ENCODE measurements around the gene FNBP1. TPM values are rescaled to one million over a fixed set of nuclear protein-coding genes. Genes with fewer than 3 reads are reported as not detected.

Gene FNBP1
- total RNA-seq, 2 experiments from 2014 or later: 266 to 268 TPM

DNA sequence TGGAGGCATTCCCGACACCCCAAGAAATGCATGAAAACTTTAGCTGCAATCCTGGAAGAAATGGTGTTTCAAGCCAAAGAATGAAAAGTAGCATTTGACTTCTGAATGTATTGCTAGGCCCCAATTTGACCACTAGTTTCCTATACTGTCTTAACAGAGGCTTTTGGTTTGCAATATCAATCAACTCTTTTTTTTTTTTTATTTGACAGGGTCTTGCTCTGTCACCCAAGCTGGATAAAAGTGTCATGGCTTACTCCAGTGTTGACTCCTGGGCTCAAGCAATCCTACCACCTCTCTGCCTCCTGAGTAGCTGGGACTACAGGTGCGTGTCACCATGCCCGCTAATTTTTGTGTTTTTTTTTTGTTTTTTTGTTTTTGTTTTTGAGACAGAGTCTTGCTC lies 7.5 kb upstream of the FNBP1 start:
- Mint-ChIP-seq H3K4me1 (ENCODE audit: low read depth) (peaks cover 28% of the 10 kb centered on the region), H3K36me3 (ENCODE audit: low read depth) (no peaks in the 10 kb centered on the region), H3K27ac (peak overlapping the region; percentile 14), H3K9me3 (no peaks in the 10 kb centered on the region), H3K4me3 (no peak overlapping the region), H3K27me3 (no peaks in the 10 kb centered on the region)
- intact Hi-C loops (cut with micrococcal nuclease): no loop called here
- POLR2A ChIA-PET: interaction anchor here (0.8 to 3.1 kb wide), 3 partner anchors 9 to 19 kb away, joined by 3 to 18 read pairs (median 3); no protein-coding TSS in a partner anchor
- ATAC-seq: peak; percentile 21
- no peak for DNase-seq
- TF ChIP-seq, protein P1, sequence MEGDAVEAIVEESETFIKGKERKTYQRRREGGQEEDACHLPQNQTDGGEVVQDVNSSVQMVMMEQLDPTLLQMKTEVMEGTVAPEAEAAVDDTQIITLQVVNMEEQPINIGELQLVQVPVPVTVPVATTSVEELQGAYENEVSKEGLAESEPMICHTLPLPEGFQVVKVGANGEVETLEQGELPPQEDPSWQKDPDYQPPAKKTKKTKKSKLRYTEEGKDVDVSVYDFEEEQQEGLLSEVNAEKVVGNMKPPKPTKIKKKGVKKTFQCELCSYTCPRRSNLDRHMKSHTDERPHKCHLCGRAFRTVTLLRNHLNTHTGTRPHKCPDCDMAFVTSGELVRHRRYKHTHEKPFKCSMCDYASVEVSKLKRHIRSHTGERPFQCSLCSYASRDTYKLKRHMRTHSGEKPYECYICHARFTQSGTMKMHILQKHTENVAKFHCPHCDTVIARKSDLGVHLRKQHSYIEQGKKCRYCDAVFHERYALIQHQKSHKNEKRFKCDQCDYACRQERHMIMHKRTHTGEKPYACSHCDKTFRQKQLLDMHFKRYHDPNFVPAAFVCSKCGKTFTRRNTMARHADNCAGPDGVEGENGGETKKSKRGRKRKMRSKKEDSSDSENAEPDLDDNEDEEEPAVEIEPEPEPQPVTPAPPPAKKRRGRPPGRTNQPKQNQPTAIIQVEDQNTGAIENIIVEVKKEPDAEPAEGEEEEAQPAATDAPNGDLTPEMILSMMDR (IDR thresholded peaks at IDR 0.05): no peak
- CTCF ChIA-PET: interaction anchor here (1.1 to 1.9 kb wide), 2 partner anchors 18 to 93 kb away, joined by 4 read pairs; no protein-coding TSS in a partner anchor

DNA sequence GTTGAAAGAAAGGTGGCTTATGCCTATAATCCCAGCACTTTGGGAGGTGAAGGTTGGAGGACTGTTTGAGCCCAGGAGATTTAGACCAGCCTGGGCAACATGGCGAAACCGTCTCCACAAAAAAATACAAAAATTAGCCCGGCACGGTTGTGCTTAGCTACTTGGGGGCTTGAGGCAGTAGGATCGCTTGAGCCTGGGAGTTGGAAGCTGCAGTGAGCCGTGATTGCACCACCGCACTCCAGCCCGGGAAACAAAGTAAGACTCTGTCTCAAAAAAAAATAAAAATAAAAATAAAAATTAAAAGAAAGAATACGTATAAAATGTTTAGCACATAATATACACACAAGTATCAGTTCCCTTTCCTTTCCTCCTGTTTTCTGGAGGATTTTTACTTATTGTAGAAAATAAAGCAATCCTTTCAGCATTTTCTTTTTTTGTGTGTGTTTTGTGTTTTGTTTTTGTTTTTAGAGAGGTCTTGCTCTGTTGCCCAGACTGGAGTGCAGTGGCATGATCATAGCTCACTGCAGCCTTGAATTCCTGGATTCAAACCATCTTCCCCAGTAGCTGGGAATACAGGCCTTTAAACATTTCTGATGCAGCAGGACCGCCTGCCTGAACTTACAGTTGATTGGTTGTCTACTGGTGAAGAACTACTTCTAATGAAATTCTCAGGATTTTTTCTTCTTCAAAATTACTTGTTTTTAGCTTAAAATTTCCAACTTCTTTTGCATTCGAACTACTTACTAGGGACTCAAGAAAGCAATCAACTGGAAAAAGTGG lies 6.6 kb upstream of the FNBP1 start:
- Mint-ChIP-seq H3K36me3 (ENCODE audit: low read depth) (no peaks in the 10 kb centered on the region), H3K9me3 (no peaks in the 10 kb centered on the region), H3K27ac (no peak overlapping the region), H3K27me3 (no peaks in the 10 kb centered on the region), H3K4me3 (no peak overlapping the region), H3K4me1 (ENCODE audit: low read depth) (peaks cover 31% of the 10 kb centered on the region)
- TF ChIP-seq, protein P1 (IDR thresholded peaks at IDR 0.05): no peak
- ATAC-seq (no peak), DNase-seq (no peak)
- ChIA-PET POLR2A (interaction anchor here (0.8 to 3.1 kb wide), 2 partner anchors 8 to 10 kb away, joined by 3 to 18 read pairs; no protein-coding TSS in a partner anchor), CTCF (interaction anchor here (1.1 to 1.9 kb wide), 2 partner anchors 19 to 92 kb away, joined by 4 read pairs; no protein-coding TSS in a partner anchor)
- intact Hi-C loops (cut with micrococcal nuclease): no loop called here

DNA sequence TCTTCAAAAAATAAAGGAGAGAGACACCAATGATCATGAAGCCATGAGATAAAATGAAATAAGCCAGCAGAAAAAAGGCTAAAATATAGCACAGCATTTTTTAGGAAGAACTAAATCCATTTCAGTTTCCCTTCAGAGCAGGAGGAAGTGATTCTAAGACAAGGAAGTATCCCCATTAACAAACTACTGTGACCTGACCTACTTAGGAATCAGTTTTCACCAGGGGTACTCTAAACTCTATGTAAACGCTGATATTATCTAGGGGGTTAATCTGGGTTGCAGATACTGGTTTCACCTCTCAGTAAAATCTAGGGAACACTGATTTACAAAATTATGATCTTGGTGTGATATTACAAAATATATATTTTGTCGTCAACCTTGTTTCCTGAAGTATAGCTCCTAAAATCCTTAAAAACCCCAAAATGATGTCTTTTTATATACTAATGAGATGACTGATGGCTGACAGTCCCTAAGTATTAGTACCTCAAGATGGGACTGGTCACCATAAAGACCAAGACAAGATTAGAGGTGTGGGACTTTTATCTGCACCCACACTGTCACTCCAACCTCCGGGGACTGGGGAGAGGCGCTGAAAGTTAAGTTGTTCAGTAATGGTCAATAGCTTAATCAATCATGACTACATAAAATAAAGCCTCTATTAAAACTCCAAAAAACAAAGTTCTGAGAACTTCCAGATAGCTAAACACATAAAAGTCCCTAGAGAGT lies 2.9 kb upstream of the FNBP1 start:
- intact Hi-C loops (cut with micrococcal nuclease): no loop called here
- ATAC-seq (no peak), DNase-seq (no peak)
- Mint-ChIP-seq H3K4me3 (peak overlapping the region; percentile 42), H3K27me3 (no peaks in the 10 kb centered on the region), H3K36me3 (ENCODE audit: low read depth) (peaks cover 16% of the 10 kb centered on the region), H3K27ac (peak overlapping the region; percentile 91), H3K4me1 (ENCODE audit: low read depth) (peaks cover 35% of the 10 kb centered on the region), H3K9me3 (no peaks in the 10 kb centered on the region)
- ChIA-PET CTCF (interaction anchor here (1.4 kb wide), 1 partner anchor 24 kb away, joined by 4 read pairs; no protein-coding TSS in a partner anchor), POLR2A (interaction anchor here (1.3 to 10.1 kb wide), 3 partner anchors 8 to 22 kb away, joined by 4 to 104 read pairs (median 6); partner anchors contain the start of gene GPR107)
- TF ChIP-seq, protein P1 (IDR thresholded peaks at IDR 0.05): no peak

DNA sequence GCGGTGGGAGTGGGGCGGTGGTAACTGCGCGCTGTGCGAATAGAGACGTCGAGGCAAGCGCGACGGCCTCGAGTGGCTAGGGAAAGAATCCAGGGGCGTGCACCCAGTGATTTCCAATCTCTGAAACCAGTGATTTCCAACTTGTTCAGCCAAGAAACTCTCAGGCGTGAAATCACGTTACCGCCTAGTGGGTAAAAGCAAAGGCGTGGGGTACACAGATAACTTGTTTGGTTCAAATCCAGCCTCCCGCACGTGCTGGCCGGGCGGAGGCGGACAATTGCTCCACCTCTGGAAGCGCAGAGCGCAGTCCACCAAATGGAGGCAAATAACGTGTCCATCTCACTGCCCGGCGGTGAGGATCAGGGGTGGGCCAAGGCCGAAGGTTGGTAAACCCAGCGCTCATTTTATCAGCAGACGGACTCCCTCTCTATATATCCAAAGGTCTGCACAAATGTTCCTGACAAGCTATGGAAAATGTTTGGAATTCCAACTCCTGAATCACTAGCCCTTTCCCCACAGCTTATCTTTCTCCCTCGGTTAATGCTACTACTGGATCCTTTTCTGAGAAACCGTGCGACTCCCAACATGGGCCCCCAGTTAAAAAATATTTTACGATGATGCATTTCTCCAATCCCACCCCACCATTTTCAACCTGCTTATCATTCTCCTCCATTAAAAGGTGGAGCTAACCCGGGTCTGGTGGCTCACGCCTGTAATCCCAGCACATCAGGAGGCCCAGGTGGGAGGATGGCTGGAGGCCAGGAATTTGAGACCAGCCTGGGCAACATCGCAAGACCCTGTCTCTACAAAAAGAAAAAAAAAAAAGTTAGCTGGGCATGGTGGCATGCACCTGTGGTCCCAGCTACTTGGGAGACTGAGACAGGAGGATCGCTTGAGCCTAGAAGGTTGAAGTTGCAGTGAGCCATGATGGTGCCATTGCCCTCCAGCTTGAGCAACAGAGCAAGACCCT lies 950 bp upstream of the FNBP1 start:
- no peaks in the 10 kb centered on the region for H3K27me3 Mint-ChIP-seq
- CTCF ChIA-PET: interaction anchor here (1.9 kb wide), 1 partner anchor 9 kb away, joined by 10 read pairs; the partner anchor contains the start of gene GPR107
- no peaks in the 10 kb centered on the region for H3K9me3 Mint-ChIP-seq
- DNase-seq (no peak), ATAC-seq (no peak)
- H3K4me3 Mint-ChIP-seq: peak overlapping the region; percentile 86
- intact Hi-C loops (cut with micrococcal nuclease): no loop called here
- TF ChIP-seq, protein P1 (IDR thresholded peaks at IDR 0.05): no peak
- peaks cover 28% of the 10 kb centered on the region for H3K4me1 Mint-ChIP-seq (ENCODE audit: low read depth)
- H3K36me3 Mint-ChIP-seq (ENCODE audit: low read depth): peaks cover 29% of the 10 kb centered on the region
- POLR2A ChIA-PET: interaction anchor here (0.6 to 10.1 kb wide), 6 partner anchors 9 to 75 kb away, joined by 3 to 110 read pairs (median 9); no protein-coding TSS in a partner anchor
- H3K27ac Mint-ChIP-seq: peak overlapping the region; percentile 92
